ENCODE data around the gene PSG11.
"Not testable (repeated sequence)": the region's sequence is repeated elsewhere in the genome, so short reads cannot be mapped to it uniquely, and the experiment has no call there.

DNA sequence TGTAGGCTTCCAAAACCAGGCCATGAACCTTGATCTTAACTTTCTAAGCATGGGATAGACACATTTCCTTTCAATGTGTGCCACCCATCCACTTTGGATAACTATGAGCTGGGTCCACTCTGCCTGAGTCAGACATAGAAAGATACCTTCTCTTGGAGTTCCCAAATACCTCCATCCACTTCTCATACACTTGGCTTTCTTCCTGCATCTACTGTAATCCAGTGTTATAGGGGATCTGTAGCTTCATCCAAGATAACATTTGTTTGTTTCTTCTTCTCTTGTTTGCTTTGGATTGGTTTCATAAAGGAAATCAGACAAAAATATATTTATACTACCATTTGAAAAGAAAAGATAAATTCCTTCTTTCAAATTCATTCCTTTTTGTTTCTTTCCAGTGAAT lies 44.2 kb downstream of the PSG11 start:
- TF ChIP-seq, protein P1, sequence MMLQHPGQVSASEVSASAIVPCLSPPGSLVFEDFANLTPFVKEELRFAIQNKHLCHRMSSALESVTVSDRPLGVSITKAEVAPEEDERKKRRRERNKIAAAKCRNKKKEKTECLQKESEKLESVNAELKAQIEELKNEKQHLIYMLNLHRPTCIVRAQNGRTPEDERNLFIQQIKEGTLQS (IDR thresholded peaks at IDR 0.05): not testable (repeated sequence)
- TF ChIP-seq, protein P1 (CRISPR knock-in tag; conservative IDR thresholded peaks at IDR 0.05): not testable (repeated sequence)
- TF ChIP-seq GABPA (tag; conservative IDR thresholded peaks at IDR 0.05; ENCODE audit: low read depth); PCBP2 (IDR thresholded peaks at IDR 0.05; ENCODE audit: low read depth, low read length, poor library complexity, severe bottlenecking); RB1 (IDR thresholded peaks at IDR 0.05; ENCODE audit: low read depth); ZFX (CRISPR knock-in tag; IDR thresholded peaks at IDR 0.05); SNRNP70 (optimal IDR thresholded peaks at IDR 0.05; ENCODE audit: low read depth, low read length); TCF7 (IDR thresholded peaks at IDR 0.05; ENCODE audit: borderline replicate concordance); U2AF2 (optimal IDR thresholded peaks at IDR 0.05; ENCODE audit: low read depth, low read length); POLR2A (conservative IDR thresholded peaks at IDR 0.05); KAT8 (IDR thresholded peaks at IDR 0.05; ENCODE audit: low read depth): not testable (repeated sequence)
- TF ChIP-seq, protein P2, sequence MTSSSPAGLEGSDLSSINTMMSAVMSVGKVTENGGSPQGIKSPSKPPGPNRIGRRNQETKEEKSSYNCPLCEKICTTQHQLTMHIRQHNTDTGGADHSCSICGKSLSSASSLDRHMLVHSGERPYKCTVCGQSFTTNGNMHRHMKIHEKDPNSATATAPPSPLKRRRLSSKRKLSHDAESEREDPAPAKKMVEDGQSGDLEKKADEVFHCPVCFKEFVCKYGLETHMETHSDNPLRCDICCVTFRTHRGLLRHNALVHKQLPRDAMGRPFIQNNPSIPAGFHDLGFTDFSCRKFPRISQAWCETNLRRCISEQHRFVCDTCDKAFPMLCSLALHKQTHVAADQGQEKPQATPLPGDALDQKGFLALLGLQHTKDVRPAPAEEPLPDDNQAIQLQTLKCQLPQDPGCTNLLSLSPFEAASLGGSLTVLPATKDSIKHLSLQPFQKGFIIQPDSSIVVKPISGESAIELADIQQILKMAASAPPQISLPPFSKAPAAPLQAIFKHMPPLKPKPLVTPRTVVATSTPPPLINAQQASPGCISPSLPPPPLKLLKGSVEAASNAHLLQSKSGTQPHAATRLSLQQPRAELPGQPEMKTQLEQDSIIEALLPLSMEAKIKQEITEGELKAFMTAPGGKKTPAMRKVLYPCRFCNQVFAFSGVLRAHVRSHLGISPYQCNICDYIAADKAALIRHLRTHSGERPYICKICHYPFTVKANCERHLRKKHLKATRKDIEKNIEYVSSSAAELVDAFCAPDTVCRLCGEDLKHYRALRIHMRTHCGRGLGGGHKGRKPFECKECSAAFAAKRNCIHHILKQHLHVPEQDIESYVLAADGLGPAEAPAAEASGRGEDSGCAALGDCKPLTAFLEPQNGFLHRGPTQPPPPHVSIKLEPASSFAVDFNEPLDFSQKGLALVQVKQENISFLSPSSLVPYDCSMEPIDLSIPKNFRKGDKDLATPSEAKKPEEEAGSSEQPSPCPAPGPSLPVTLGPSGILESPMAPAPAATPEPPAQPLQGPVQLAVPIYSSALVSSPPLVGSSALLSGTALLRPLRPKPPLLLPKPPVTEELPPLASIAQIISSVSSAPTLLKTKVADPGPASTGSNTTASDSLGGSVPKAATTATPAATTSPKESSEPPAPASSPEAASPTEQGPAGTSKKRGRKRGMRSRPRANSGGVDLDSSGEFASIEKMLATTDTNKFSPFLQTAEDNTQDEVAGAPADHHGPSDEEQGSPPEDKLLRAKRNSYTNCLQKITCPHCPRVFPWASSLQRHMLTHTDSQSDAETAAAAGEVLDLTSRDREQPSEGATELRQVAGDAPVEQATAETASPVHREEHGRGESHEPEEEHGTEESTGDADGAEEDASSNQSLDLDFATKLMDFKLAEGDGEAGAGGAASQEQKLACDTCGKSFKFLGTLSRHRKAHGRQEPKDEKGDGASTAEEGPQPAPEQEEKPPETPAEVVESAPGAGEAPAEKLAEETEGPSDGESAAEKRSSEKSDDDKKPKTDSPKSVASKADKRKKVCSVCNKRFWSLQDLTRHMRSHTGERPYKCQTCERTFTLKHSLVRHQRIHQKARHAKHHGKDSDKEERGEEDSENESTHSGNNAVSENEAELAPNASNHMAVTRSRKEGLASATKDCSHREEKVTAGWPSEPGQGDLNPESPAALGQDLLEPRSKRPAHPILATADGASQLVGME (CRISPR knock-in tag; IDR thresholded peaks at IDR 0.05): not testable (repeated sequence)
- TF ChIP-seq, protein P3, sequence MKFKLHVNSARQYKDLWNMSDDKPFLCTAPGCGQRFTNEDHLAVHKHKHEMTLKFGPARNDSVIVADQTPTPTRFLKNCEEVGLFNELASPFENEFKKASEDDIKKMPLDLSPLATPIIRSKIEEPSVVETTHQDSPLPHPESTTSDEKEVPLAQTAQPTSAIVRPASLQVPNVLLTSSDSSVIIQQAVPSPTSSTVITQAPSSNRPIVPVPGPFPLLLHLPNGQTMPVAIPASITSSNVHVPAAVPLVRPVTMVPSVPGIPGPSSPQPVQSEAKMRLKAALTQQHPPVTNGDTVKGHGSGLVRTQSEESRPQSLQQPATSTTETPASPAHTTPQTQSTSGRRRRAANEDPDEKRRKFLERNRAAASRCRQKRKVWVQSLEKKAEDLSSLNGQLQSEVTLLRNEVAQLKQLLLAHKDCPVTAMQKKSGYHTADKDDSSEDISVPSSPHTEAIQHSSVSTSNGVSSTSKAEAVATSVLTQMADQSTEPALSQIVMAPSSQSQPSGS (CRISPR knock-in tag; IDR thresholded peaks at IDR 0.05): not testable (repeated sequence)
- TF ChIP-seq, protein P4, sequence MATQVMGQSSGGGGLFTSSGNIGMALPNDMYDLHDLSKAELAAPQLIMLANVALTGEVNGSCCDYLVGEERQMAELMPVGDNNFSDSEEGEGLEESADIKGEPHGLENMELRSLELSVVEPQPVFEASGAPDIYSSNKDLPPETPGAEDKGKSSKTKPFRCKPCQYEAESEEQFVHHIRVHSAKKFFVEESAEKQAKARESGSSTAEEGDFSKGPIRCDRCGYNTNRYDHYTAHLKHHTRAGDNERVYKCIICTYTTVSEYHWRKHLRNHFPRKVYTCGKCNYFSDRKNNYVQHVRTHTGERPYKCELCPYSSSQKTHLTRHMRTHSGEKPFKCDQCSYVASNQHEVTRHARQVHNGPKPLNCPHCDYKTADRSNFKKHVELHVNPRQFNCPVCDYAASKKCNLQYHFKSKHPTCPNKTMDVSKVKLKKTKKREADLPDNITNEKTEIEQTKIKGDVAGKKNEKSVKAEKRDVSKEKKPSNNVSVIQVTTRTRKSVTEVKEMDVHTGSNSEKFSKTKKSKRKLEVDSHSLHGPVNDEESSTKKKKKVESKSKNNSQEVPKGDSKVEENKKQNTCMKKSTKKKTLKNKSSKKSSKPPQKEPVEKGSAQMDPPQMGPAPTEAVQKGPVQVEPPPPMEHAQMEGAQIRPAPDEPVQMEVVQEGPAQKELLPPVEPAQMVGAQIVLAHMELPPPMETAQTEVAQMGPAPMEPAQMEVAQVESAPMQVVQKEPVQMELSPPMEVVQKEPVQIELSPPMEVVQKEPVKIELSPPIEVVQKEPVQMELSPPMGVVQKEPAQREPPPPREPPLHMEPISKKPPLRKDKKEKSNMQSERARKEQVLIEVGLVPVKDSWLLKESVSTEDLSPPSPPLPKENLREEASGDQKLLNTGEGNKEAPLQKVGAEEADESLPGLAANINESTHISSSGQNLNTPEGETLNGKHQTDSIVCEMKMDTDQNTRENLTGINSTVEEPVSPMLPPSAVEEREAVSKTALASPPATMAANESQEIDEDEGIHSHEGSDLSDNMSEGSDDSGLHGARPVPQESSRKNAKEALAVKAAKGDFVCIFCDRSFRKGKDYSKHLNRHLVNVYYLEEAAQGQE (IDR thresholded peaks at IDR 0.05; ENCODE audit: borderline replicate concordance): not testable (repeated sequence)
- TF ChIP-seq, protein P4 (CRISPR knock-in tag; IDR thresholded peaks at IDR 0.05; ENCODE audit: low read depth): not testable (repeated sequence)

All from K562 (cell line).